ENCODE measurements around the gene CENPU.
A peak's percentile ranks its signal among the peaks of the same experiment; 100 is the strongest.
"Not testable (repeated sequence)": the region's sequence is repeated elsewhere in the genome, so short reads cannot be mapped to it uniquely, and the experiment has no call there.

Gene CENPU

DNA sequence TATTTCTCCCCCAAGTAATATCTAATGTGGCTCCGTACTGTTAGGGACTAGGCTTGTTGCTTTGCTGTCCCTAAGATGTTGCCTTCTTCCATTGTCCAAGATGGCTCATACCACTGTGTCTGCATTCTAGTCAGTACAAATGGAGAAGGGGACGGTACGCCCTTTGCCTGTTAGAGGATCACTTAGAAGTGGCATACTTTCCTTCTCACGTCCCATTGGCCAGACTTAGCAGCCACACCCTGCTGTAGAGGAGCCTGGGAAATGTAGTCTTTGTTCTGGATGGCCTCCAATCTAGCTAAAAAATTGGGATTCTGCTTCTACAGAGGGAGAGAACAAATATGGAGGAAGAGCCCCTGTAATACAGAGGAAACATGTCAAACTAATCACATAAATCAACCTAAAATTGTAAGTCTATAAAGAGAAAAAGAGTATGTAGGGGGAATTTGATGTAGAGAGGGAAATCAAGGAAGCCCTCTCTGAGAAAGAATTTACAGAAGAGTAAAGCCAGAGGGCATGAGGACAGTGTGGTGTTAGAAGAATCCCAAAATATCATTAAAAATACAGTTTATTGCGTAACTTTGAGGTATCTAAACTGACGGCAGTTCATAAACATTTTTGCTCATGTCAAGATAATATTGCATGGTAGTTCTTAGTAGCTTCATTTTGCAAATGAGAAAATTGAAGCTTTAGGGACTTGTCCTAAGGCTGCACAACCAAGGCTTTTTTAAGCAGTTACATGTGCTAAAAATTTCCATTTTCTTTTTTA lies 69.3 kb downstream of the CENPU start:
- no peak for DNase-seq (ENCODE audit: low spot score)

DNA sequence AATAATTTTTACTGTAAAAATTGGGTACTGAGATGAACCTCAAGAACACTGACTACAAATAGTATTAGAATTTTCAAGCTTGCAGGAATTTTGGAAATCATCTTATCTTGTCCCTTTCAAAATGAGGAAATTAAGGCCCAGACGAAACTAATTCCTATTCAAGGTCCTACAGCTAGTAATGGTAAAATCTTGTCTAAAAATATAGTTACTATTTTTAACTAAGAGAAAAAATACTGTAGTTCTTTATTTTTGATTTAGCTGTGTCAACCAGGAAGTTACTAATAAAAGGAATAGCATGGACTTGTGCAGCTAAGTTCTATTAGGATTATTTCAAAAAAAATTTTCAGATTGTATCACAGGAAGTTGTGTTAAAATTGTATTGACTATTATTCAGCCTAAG lies 71.7 kb downstream of the CENPU start:
- DNase-seq (ENCODE audit: low spot score): no peak

DNA sequence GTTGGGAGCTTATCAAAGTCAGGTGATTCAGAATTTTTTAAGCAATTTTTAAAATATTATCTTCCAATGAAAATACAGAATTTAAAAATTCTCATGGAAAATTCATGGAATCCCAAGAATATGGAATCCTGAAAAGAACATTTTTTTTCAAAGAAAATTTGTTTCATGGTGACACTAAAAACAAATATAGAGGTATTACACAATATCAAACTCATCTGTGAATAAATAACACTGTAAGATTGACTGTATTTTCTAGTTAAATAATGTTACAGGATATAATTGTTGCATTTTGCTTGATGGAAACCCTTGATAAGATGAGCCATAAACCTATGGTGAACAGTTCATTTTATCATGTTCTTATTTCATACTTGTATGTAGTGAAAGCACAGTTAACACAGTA lies 72.9 kb downstream of the CENPU start:
- DNase-seq (ENCODE audit: low spot score): no peak

DNA sequence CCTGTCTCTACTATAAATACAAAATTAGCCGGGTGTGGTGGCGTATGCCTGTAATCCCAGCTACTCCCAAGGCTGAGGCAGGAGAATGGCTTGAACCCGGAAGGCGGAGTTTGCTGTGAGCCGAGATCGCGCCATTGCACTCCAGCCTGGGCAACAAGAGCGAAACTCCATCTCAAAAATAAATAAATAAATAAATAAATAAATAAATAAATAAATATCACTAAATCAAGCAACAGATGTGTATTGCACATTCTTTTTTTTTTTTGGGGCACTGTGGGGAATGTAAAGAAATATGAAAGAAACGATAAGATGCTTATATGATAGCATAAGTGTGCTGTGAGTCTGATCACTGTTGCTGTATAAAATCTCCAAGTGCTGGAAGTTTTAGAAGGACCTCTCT lies 76.1 kb downstream of the CENPU start:
- not testable (repeated sequence) for DNase-seq (ENCODE audit: low spot score)

DNA sequence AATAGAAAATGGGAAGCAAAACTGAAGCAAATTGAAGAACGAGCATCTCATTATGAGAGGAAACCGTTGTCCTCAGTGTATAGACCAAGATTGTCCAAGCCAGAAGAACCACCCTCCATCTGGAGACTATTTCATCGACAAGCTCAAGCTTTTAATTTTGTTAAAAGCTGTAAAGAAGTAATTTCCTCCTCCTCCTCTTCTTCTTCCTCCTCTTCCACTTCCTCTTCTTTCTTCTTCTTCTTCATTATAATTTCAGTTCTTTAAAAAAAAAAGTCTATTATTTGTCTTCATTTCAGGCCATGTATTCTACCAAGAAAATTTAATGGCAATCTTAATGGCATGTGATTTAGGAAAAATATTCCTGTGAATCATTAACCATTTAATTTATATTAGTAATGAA lies 76.8 kb downstream of the CENPU start:
- DNase-seq (ENCODE audit: low spot score): no peak

DNA sequence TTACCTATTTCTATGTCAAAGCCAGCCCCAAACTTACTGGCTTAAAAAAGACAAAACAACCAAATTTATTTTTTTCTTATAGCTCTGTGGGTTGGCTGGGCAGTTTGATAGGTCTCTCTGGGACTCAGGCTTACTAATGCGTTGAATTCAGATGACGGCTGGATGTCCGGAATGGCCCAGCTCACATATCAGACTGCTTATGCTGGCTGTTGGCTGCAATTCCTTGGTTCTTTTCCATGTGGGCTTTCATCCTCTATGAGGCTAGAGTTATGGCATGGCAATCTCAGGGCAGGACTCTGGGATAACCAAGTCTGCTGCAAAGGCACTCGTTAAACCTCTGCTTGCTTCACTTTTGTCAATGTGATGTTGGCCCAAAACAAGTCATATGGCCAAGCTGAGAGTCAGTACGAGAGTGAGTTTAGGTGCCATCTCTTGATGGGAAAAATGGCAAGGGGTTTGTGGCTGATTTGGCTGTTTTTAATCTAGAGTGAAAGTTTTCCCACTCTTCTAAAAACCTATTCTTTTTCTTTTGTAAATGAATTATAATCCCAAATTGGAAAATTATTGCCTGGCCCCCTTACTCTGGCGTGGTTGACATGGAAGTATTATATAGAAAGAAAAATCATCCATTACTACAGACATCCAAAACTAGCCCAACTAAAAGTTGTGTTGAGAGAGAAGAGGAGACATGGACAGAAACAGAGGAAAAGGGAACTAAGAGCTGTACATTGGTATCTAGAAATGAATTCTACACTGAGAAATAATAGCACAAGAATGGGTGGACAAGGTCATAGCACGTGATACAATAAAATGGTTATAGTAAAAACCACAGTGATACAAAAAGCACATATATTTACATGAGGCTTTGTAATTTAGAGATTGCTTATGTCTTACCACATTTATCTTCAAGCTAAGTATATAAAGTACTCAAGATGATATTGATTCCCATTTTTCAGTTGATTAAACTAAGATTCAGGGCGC lies 77.7 kb downstream of the CENPU start:
- DNase-seq (ENCODE audit: low spot score): no peak

DNA sequence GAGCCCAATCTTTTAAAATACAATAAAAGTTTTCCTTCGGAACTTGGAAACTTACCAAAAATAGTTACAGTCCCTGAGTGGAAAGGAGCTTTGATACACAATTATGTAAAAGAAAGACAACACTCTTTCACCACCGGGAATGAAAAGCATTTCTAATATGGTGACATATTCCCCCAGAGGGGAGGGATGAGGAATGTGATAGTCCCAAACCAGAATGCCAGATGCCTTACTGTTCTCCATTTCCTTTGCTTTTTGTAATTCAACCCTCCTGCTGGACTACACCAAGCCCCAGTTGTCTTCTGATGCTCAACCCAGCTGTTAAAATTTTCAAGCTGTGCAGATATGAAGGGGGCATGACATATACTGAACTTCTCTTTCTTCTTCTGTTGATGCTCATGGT lies 80.2 kb downstream of the CENPU start:
- DNase-seq (ENCODE audit: low spot score): no peak

DNA sequence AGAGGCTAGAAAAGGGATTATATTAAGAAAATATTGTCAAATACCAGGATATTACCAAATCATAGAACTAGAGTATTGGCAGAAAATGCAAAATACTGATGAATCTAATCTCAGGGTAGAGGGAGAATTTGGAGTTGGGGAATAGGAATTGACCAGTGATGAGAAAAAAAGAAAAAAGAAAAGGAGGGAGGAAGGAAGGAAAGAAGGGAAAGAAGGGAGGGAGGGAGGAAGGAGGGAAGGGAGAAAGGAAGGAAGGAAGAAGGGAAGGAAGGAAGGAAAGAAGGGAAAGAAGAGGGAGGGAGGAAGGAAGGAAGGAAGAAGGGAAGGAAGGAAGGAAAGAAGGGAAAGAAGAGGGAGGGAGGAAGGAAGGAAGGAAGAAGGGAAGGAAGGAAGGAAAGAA lies 81.2 kb downstream of the CENPU start:
- not testable (repeated sequence) for DNase-seq (ENCODE audit: low spot score)

DNA sequence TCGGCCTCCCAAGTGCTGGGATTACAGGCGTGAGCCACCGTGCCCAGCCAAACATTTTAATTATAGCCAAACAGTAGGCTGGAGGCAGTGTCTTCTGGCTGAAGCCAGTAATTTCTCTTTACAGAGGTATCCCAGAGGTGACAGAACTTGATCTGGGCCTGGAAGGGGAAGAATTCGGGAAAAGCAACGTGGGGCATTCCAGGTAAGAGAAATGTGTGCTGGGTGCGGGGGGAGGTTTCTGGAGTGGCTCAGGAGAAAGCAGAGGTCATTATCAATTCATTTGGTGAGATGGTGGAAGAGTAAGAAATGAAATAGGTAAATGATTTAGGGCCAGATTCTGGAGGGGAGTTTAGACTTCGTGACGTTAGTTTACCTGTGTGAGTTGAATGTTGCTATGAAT lies 82.0 kb downstream of the CENPU start:
- no peak for DNase-seq (ENCODE audit: low spot score)

DNA sequence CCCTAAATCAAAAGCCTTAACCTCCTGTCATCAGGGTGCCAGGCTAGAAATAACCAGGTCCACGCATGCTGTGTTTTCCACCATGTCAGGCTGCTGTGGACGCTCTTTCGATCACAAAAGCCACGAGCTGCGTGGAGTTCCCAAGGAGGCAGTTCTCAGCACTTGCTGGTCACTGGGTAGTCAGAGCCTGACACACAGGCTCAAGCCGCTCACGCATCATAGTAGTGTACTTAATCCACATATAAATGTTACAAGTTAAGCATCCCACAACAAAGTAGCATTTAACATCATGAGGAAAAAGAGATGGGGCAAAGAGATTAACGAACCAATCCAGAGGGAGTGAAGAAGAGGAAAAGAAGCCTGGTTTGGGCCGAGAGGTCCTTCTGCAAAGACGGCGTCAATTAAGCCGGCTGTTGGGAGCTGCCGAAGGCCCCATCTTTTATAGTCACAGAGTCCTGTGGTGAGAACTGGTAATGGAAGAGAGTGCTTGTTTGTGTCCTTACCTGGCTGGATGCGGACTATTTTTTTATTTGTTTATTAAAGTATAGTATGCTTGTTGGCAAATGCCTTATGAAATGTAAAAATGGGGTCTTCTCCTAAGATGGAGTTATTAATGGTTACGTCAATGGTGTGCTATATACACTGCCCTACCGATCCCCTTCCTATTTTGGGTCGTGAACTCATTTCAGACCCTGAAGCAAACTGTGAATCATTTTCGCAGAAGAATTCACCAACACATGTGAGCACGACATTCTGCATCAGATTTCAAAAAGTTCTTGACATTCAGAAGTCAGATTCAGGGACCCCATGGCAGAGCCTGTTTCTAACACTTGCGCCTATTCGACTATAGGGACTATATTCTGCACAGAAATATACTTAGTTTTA lies 83.7 kb downstream of the CENPU start:
- DNase-seq (ENCODE audit: low spot score): no peak

DNA sequence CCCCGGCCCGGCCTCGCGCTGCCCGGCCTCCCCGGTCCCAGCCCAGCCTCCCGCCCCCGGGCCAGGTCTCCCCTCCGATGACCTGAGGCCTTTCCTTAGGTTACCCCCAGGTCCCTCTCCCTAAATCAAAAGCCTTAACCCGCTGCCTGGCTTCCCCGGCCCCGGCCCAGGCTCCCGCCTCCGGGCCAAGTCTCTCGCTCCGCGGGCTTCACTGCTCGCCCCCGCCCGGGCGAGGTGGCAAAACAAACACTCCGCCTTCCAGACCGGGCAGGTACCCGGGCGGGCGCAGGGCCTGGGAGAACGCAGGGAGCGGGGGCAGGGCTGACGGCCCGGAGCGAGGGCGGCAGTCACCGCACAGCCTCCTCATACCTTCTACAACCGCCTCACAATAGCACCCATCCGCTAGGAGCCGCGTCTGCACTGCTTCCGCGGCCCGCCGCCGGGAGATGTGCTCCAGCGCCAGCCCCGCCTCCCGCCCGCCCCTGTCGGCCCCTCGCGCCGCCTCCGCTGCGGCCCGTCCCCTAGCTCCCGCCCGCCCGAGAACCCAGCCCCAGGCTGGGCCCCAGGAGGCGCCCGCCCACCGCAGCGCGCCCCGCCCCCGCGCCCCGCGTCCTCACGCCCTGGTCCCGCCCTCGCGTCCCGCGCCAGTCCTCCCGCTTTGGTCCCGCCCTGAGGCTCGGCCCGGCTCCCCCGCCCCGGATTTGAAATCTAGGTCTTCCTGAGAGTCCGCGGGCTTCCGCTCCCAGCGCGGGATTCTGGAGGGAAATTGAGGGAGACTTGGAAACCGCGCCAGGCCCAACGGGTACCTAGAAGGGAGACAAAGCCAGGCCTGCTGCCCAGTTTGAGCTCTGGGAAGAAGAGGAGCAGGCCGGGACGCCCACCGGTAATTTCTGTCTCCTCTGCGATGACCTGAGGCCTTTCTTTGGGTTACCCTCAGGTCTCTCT lies 84.6 kb downstream of the CENPU start, which contains the start of the genes CASP3 and PRIMPOL:
TSS of gene CASP3 (minus strand) at position 422 of the 945 bp plus-strand sequence. CDS start 10,994 bp downstream, outside the sequence.
TSS of gene PRIMPOL (plus strand) at position 713 of the 945 bp plus-strand sequence. CDS start 7,403 bp downstream, outside the sequence.
- DNase-seq (ENCODE audit: low spot score): peak; percentile 97

DNA sequence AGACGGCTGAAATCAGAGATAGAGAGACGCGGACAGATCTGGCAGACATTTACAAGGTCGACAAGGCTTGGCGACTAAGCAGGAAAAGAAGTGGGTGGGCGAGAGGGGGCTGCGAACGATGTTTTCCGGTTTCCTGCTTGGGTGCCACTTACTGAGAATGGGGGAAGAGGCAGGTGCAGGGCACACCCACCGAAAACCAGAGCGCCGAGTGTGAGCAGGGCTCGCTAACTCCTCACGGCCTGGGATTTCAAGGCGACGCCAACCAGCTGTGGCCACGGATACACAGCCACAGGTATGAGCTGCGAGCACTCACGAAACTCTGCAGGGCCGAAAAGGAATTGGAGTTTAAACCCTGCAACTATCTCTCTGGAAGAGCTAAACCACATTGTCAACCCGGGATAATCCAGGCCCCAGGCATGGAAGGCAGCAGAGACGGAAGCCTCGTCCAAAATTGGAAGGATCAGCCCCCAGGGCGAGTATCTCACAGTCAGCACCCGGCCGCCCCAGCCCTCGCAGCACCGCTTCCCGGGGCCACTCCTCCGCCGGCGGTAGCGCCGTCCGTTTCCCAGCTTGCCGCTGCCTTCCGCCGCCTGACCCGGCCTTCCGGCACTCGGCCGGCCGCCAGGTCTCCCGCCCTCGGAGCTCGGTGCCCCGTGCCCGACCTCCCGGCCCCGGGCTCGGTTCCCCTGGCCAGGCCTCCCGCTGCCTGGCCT lies 85.4 kb downstream of the CENPU start:
- peak; percentile 52 for DNase-seq (ENCODE audit: low spot score)

DNA sequence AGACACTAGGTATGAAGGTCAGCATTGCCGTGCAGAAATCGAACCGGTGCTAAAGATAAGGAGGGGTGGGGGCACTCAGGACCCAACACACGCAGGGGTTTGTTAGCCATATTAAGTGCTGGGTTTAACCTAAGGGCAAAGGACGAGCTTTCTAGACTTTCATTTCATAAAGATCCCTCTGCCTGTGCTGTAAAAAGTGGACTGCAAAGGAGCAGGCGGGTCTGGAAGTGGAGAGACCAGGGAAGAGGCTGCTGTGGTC lies 85.9 kb downstream of the CENPU start:
- DNase-seq (ENCODE audit: low spot score): no peak

DNA sequence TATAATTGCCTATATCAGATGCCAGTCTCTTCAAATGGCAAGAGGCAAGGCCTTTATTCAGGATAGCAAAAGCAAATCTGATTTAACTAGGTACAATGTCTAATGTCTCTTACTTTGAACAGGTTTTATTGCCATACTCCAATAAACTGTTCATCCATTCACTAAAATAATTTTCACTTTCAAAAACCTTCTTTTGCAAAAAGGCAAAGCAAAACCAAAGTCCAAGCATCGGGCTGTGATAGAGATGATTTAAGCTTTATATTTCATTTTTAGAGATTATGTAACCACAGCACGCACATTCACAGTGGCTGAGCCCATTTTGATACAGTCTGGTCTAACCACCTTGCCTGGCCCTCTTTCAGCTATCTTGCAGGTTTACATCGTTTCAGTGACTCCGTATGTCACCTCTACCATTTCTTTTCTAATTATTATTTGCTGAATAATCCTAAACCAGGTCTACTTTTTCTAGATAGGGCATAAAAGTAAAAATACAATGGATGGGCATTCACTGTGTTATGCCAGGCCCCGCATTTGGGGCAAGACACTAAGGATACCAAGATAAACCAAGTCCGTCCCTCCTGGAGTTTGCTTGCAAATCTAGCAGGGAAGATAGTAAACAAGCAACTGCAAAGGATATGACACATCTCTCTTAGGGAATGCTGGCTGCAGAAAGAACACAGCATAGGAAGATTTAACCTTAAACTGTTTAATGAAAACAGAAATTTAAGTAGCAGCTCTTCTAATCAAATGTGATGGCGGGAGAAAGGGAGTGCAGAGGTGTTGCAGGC lies 86.4 kb downstream of the CENPU start:
- no peak for DNase-seq (ENCODE audit: low spot score)

DNA sequence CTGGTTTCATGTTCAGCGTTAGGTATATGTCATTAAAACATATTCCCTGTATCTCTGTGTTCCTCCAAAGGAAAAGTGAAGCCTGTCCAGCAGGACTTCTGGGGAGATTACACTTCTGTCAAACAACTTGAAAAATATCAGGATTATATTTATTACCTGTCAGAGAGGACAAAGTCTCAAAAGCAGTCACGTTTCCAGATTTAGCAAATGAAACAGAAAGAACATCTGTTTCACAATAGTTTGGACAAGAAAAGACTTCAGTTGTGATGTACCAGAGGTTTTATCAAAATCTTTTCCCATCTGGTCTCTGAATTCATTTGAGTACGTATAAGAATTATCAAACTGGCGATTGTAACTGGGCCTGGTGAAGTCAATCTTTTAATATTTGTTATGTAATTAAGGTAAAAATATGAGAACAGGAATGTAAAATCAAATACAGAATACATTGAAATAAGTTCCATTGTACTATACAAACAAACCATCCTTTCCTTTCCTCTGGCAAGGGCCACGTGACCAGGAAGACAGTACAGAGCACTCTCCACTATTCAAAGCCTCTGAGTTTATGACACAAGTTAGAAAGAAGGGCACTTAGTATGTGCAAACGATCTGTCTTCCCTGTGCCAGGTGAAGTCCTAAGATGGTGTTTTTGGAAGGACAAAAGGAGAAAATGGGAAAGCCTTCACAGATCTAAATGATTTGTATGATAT lies 87.8 kb downstream of the CENPU start:
- DNase-seq (ENCODE audit: low spot score): no peak

DNA sequence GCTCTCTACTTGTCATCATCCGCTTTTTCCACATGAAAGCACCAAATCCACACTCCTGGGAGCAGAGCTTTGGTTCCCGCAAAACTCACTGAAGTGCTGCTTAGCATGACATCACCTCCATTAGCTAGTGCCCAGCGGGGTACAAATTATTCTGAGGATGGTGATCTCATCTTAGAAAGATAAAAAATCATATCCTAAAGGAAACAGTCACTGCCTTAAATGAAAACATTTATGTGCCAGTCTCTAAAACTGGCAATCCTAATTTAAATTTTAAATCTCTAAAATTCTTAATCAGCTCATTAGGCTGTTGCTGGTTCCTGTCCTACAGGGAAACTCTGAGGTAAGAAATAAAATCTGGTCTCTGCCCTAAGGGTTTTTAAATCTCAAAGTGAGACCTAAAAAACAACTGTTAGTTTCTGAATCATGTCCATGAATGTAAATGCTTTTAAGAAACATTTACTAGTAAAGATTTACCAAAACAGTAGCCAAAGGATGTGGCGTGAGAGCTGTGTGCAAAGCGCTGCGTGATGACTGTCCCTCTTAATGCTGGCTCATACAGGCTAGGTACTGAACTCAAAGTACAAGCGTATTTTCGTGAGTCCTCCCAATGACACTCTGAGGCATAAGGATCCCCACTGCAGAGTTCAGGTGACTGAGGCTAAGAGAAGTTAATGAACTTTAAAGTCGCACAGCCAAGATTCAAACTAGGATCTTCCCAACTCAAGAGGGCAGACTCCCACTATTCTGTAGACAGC lies 89.2 kb downstream of the CENPU start:
- no peak for DNase-seq (ENCODE audit: low spot score)
